NOMO-1 treated with dmso at 0.1 percent for 144 hours (cell line): ENCODE results near the gene HECTD4.
"Not testable (repeated sequence)": the region's sequence is repeated elsewhere in the genome, so short reads cannot be mapped to it uniquely, and the experiment has no call there.

Source experiments
- DNase-seq: peaks from one replicate; lab custom pipeline; 2025; ENCODE audit not compliant: unreplicated experiment; lab: John Stamatoyannopoulos, UW

Gene HECTD4

DNA sequence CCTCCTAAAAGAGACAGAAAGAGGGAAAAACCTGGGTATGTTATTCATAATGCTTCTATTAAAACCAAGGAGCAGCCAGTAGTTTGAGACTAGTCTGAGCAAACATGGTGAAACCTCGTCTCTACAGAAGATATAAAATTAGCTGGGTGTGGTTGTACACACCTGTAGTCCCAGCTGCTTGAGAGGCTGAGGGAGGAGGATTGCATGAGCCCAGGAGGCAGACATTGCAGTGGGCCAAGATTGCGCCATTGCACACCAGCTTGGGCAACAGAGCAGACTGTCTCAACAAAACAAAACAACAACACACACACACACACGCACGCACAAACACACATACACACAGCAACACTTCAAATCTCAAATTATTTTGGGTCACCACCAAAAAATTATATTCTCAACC lies 27.8 kb downstream of the HECTD4 start:
- no peak for DNase-seq

DNA sequence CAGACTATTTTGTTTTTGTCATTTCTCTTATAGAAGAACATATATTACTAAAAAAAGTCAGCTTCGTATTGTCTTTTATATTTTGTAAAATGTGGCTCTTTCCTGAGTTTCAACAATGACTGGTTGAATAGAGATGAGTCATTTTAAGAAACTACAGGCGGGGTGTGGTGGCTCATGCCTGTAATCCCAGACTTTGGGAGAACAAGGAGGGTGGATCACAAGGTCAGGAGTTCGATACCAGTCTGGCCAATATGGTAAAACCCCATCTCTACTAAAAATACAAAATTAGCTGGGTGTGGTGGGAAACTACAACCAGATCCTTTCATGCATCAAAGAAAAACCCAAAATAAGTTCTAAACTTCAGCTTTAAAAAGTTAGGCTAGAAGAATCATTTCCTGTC lies 28.8 kb downstream of the HECTD4 start:
- DNase-seq = no peak

DNA sequence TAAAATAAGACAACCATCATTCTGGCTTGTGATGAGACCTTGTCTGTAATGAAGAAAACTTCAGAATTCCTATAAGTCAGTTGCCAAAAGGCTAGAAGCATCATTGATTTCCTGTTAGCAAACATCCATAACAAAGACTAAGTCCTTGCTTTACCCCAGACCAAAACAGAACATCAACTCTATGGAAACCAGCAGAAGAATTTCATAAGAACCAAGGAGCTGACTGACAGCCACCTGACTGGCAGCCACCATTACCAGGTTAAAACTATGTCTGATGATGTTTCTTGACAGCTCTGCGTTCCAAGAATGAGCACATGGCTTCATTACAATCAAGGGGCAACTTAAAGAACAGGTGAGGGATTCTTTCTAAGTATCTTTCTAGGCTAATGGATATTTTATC lies 29.3 kb downstream of the HECTD4 start:
- DNase-seq = no peak

DNA sequence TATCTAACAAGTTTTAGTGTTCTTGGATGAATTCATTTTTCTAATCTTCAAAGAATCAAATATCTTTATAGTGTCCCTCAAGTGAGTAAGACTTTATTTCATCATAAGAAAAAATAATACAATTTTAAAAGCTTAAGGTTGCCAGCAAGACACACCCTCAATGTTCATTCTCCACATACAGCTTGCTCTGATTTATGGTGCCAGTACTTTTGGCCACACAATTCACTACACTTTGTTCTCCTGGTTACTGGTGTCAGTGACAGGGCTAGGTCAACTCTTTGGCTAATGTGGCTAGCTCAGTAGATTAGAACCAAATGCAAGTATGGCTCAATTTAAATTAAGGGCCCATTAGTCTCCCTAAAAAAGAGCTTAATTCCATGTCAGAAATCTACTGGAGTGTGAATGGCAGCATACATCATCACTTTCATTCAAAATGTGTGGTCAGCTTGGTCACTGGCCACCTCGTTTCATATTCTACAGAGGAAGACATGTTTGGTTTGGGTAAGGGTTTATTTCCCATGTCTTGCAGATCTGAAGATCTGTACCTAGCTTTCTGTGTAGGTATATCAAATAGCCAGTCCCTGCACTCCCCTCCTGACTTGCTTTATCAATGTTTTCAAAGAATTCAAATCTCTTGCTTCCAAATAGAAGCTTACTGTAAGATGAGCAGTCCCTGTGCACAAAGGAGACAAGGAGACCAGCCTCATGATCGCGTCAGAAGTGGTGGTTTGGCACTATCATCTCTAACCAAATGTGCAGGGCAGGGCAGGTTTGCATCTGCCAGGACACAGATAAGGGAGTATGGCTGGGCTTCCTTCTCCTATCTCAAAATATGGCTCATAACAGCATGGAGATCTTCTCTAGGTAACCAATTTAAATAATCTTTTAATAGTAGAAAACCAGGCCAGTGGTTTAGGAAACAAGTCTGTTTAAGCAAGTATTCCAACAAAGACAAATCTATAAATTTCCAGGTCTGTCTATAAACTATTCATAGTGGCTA lies 31.3 kb downstream of the HECTD4 start:
- DNase-seq = no peak

DNA sequence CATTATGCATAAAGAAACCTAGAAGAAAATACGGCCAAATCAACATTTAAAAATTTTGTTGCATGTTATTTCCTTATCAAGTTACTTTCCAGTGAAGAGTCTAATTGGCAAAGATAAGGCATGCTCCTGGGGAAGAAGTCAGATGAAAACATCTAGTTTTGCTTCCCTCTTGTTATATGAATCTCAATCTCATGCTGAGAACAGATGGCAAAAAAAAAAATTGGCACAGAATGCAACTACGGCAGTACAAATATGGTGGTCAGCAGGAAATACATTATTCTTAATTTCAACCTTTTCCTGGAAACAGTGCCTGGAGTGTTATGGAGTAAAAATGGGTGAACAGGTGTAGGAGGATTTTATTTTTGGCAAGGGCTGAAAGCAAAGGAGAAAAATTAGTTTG lies 32.8 kb downstream of the HECTD4 start:
- DNase-seq = no peak

DNA sequence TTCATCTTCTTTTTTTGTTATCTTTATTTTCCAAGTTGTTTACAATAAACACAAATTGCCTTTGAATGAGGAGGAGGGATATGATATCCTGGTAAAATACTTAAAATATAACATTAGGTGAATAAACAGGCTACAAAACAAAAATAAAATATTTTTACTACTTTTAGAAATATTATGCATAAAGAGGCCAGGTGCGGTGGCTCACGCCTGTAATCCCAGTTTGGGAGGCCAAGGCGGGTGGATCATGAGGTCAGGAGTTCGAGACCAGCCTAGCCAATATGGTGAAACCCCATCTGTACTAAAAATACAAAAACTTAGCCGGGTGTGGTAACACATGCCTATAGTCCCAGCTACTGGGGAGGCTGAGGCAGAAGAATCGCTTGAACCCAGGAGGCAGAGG lies 33.3 kb downstream of the HECTD4 start:
- DNase-seq = not testable (repeated sequence)

DNA sequence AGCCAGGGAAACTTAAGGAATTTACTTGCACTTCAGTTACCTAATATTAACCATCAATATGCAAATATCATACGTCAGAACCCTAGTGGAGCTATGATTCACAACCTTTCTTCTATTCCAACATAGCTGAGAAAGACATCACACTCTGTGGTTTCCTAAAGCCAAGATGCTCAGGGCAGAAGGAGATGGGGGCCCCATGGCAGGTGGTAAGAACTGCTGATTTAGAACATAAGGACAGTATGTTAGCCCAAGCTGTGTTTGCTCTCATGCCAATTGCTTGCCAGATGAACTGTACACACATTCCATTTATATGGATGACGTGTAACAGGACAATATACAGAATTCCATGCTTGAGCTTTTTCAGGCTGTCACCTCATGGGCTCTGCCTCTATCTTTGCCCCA lies 34.6 kb downstream of the HECTD4 start:
- no peak for DNase-seq

DNA sequence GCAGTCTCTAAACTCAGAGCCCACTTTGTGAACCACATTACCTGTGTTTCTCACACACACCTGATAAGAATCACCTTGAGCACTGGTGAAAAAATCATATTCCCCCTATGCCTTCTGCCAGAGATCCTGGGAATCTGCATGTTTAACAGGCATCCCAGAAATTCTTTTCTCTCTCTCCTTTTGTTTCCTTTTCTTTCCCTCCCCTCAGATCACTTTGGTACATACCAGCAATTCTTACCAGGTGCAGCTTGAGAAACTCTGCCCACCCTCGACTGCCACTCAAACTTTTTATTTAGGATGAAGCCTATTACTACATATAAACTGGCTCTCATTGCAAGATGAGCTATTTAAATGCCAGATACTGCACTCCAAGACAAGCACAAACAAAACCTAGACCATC lies 36.0 kb downstream of the HECTD4 start:
- no peak for DNase-seq

DNA sequence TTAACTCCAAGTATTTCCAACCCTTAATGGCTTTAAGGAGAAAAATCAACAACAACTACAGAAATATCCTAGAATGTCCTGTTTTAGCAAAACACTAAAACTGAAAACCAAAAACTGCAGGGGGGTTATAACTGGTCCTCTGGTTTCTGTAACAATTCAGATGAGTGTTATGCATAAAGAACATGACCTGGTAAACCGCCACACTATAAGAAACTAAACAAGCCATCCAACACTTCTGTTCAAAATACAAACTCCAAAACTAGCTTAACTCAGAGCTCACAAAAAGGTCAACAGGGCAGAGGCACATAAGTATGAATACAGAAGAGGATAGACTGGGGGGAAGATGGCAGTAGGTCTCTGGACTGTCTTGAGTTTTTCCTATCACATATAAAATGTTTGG lies 38.0 kb downstream of the HECTD4 start:
- no peak for DNase-seq

DNA sequence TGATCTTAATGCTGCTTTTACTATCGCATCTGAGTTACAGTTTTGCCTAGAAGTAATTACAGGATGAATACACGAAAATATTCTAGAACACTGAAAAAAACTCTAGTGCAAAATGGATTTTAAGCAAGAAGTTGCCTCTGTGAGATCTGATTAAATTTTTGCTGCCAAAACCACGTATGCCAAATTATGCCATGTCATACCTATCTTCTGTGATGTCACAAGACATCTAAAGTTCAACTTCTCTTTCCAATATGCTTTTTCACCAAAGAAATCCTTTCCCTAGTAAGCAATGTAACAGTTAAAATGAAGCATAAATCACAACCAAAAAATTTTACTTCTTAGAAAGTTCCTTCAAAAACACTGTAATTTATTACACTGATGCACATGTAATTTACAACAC lies 39.6 kb downstream of the HECTD4 start:
- no peak for DNase-seq

DNA sequence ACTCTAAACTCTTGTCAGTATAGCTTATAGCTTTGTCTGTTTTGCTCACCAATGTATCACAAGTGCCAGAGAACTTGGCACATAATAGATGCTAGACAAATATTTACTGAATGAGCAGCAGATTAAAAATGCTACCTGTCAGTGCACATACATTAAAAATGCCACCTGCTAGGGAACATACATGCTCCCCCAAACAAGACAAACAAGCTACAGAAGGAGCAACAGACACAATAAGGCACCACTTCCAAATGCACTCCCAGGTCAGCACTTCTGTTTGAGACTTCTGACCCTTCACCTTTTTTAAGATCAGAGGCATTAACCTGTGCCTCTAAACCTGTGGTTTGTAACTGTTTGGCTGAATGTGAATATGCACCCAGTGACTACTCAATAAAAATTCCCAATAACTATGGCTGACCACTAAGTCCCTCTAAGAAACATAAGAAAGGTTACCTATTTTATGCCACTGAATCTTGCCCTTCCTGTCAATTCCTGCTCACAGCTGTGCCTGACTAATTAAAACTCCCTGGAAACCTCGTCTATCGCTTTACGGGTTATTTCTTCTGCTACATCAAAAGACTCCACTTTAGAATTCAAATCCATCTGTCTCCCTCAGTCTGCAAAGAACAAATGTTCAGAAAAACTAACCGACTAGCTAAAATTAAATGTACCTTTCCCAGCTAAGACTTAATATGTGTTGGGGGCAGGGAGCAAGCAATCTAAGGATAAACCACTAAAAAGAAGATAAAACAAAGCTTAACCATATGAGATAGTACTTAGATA lies 41.0 kb downstream of the HECTD4 start:
- no peak for DNase-seq

DNA sequence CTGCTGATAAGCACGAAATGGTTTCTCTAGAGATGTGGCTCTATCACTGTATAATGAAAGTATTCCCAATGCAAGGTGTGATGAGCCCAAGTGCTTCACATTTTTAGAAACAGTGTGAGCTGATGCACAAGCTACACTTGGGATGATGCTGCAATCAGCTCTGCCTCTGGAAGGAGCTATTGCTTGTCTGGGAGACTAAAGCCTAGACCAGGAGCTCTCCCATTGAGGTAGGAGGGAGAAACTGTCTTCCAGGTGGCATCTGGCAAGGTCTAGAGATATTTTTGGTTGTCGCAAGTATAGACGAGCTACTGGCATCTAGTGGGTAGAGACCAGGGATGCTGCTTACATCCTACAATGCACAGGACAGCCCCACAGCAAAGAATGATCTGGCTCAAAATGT lies 42.0 kb downstream of the HECTD4 start:
- DNase-seq = no peak

DNA sequence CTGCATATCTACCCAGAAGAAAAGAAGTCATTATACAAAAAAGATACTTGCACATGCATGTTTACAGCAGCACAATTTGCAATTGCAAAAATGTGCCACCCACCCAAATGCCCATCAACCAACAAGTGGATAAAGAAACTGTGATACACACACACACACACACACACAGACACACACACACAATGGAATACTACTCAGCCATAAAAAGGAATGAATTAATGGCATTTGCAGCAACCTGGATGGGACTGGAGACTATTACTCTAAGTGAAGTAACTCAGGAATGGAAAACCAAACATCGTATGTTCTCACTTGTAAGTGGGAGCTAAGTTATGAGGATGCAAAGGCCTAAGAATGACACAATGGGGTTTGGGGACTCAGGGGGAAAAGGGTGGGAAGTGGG lies 47.2 kb downstream of the HECTD4 start:
- DNase-seq = not testable (repeated sequence)

DNA sequence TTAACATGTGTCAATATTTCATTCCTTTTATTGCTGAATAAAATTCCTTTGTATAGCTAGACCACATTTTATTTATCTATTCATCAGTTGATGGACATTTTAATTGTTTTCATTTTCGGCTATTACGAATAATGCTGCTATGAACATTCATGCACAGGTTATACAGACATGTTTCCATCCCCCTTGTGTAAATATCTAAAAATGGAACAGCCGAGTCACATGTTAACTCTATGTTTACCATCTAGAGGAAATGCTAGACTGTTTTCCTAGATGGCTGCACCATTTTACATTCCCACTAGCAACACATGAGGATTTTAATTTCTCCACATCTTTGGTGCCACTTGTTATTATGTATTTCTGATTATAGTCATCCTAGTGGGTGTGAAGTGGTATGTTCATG lies 49.2 kb downstream of the HECTD4 start:
- DNase-seq = no peak

DNA sequence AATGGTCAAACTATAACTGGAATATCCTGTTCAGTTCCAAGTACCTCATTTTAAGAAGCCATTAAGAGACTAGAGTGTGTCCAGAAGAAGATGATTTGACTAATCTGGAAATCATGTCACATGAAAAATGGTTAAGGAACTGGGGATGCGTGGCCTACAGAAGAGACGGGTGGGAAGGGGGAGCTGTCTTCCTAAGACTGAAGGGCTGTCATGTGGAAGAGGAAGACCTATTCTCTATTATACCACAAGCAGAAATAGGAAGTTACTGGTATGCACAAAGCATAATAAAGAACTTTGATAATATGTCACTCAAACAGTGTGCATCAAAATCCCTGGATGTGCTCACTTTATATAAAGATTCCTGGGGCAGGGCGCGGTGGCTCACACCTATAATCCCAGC lies 50.3 kb downstream of the HECTD4 start:
- no peak for DNase-seq

DNA sequence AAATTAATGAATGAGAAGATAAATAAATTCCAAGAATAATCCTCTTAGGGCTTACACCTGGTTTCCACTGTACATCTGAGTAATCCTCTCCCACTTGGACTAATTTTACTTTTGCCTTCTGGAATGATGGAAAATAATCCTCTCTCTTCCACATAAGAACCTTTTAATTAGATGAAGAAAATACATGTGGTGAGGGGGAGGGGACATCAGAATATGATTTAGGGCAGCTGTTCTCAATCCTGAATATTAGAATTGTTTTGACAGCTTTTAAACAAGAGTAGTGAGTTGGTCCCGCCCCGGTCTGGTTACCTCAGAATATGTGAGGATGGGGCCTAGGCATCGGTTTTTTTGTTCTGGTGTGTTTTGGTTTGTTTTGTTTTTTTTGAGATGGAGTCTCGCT lies 51.5 kb downstream of the HECTD4 start:
- no peak for DNase-seq

DNA sequence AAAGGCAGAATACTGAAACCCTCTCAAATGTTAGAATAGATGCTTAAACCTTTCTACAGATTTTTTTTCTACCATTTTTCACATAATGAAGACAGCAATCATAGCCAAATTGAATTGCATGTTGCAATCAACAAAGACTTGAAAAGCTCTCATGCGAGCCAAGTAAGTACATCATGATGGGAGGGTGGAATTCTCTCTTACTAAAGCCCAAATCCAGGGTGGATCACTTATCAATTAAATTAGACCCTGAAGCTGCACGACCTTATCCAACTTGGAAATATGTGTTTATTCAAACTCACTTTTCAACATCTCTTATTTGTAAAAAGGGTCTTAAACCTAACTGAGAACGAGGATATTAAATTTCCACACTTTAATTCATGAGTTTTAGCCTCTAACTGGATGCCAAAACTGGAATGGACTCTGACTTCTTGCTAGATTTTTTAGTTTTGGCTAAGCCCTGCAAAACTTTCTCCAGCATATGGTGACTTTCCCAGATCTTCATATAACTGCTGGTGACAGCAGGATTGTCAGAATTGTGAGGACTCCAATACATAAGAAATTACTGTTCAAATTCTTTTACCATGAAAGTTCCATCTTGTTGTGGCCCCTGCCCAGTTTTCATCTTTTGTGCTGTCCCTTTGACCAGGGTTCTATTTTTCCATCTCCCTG lies 53.6 kb downstream of the HECTD4 start:
- no peak for DNase-seq

DNA sequence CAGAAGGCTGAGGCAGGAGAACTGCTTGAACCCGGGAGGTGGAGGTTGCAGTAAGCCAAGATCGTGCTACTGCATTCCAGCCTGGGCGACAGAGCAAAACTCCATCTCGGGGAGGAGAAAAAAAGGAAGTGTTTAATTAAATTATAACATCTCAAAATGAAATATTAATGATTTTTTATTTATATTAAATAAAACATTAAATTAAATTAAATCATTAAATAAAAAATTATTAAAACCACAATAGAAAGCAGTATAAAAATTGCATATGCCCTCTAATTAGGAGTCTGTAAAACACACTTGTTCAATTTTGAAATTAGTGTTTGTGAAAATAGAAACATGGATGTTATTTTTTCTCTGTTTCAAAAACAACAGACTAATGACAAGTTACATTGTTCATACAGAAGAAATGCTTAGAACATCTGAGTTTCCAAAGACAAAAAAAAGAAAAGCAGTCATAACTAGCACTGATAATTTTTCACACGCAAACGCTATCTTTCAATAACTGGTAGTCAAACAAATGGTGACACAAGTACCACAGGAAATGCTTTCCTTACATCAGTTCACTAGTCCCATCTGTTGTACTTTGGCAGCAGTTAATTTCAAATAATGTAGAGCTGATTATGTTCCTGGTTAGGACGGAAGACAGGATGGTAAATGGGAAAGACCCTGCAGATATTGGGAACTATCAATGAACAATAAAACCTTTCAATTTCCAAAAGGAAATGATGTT lies 54.9 kb downstream of the HECTD4 start:
- DNase-seq = no peak

DNA sequence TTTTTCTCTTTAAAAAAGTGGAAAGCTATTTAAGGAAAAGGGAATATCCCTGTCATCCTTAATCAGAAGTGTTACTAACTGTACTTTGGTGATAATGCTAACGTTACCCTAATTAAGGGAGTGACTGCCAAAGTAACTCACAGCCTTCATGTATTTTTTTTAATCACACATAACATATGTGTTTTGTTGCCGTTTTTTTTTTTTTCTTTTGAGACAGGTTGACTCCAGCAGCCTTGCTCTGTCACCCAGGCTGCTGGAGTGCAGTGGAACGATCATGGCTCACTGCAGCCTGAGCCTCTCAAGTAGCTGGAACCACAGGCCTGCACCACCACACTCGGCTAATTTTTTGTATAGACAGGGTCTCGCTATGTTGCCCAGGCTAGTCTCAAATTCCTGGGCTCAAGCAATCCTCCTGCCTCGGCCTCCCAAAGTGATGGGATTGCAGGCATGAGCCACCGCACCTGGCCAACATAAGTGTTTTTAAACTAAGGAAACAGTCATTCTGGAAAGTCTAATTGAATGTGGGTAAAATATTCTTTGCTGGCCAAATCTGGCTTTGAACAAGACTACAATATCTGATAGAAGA lies 56.5 kb downstream of the HECTD4 start:
- no peak for DNase-seq

DNA sequence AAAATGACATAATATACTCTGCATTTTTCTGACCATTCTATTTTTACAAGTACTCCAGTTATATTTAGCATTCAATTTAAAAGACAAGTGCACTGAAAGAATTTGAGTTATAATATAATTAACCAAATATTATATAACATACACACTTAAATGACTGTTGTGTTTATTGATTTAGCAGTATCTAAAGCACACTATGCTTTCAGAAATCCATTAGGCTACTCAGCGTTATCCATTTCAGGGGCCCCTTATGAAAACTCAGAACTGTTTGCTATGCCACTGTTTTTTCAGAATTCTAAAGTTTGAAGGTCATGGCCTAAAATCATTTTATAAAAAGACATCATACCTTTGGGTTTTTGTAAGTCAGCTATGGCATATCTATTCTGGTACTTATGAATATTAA lies 57.1 kb downstream of the HECTD4 start:
- DNase-seq = no peak
